Urinary bladder (tissue), 4 donors: ENCODE data around the gene TFF2. TPM values are rescaled to one million over a fixed set of nuclear protein-coding genes. Genes with fewer than 3 reads are reported as not detected.

Experiments used
- DNase-seq: peaks from one replicate; pipeline ENCODE4 v3.0.0-alpha.2; 2015; ENCODE audit errors: extremely low spot score
- H3K27ac ChIP-seq: one replicate; pipeline ENCODE4 v1.5.1; 2013; ENCODE audit warnings: low read depth, mild to moderate bottlenecking, moderate library complexity
- H3K36me3 ChIP-seq: one replicate; pipeline ENCODE4 v1.6.1; 2013; ENCODE audit warnings: mild to moderate bottlenecking, moderate library complexity; ENCODE audit not compliant: insufficient read depth
- H3K4me1 ChIP-seq: one replicate; pipeline ENCODE4 v1.6.1; 2013; ENCODE audit warnings: mild to moderate bottlenecking, moderate library complexity; ENCODE audit not compliant: insufficient read depth
- H3K4me3 ChIP-seq: one replicate; pipeline ENCODE4 v1.5.1; 2013; ENCODE audit warnings: low read depth, low read length
- WGBS: extraction: QIAGEN DNeasy Blood & Tissue Kit; methylation state at CpG from one replicate; pipeline ENCODE4 v1.1.7; 2013; 5-methylcytosine and 5-hydroxymethylcytosine counted together
- polyA plus RNA-seq: library from polyadenylated mRNA; stranded (reverse); fragments of 200-250 nt; gene quantifications from one replicate; pipeline ENCODE4 v1.2.3, GENCODE V29; 2013
- total RNA-seq: library from RNA; depleted of rRNA; stranded (reverse); fragments of >200 nt; gene quantifications from one replicate; pipeline ENCODE4 v1.2.3, GENCODE V29; 2014
- donor health status: healthy with polysubstance abuse.
- donor health status: healthy.

TFF2 gene
- total and polyA plus RNA-seq, 2 donors = not detected

GRCh38 chr21:42301371-42302075 is 49.3 kb downstream of the TFF2 start:
- Histone ChIP-seq H3K36me3 (no peaks in the 10 kb centered on the region), H3K27ac (no peak overlapping the region), H3K4me1 (no peaks in the 10 kb centered on the region), H3K4me3 (no peak overlapping the region)
- WGBS = 75% methylated on average over 20 of the region's 20 CpGs
- no peak for DNase-seq

- WGBS = 83% methylated on average over 9 of the region's 9 CpGs
- no peak overlapping the region for H3K27ac ChIP-seq
Measured at GRCh38 chr21:42300956-42301355, 49.8 kb downstream of the TFF2 start.

GRCh38 chr21:42300045-42300583 is 50.7 kb downstream of the TFF2 start:
- Histone ChIP-seq H3K4me3 (no peak overlapping the region), H3K4me1 (no peaks in the 10 kb centered on the region), H3K36me3 (no peaks in the 10 kb centered on the region), H3K27ac (no peak overlapping the region)
- no peak for DNase-seq
- 88% methylated on average over 7 of the region's 7 CpGs for WGBS

More at GRCh38 chr21:42300956-42301355, 49.8 kb downstream of the TFF2 start:
- Histone ChIP-seq H3K4me1 (no peaks in the 10 kb centered on the region), H3K36me3 (no peaks in the 10 kb centered on the region), H3K4me3 (no peak overlapping the region)
- no peak for DNase-seq

GRCh38 chr21:42299324-42300044 is 51.3 kb downstream of the TFF2 start:
- no peak overlapping the region for H3K27ac ChIP-seq

GRCh38 chr21:42298657-42299056 is 52.1 kb downstream of the TFF2 start:
- DNase-seq = no peak
- Histone ChIP-seq H3K4me3 (no peak overlapping the region), H3K36me3 (peaks cover 3% of the 10 kb centered on the region), H3K4me1 (no peaks in the 10 kb centered on the region), H3K27ac (no peak overlapping the region)
- 72% methylated on average over 5 of the region's 5 CpGs for WGBS

More at GRCh38 chr21:42299324-42300044, 51.3 kb downstream of the TFF2 start:
- Histone ChIP-seq H3K4me1 (no peaks in the 10 kb centered on the region), H3K36me3 (no peaks in the 10 kb centered on the region), H3K4me3 (no peak overlapping the region)
- 76% methylated on average over 20 of the region's 20 CpGs for WGBS
- DNase-seq = no peak

GRCh38 chr21:42298237-42298636 is 52.6 kb downstream of the TFF2 start:
- Histone ChIP-seq H3K36me3 (peaks cover 3% of the 10 kb centered on the region), H3K27ac (no peak overlapping the region), H3K4me3 (no peak overlapping the region), H3K4me1 (no peaks in the 10 kb centered on the region)
- WGBS = 62% methylated on average over 6 of the region's 6 CpGs
- DNase-seq = no peak

GRCh38 chr21:42297377-42297776 is 53.4 kb downstream of the TFF2 start:
- H3K27ac ChIP-seq = no peak overlapping the region
- WGBS = 72% methylated on average over 9 of the region's 9 CpGs
- H3K36me3 ChIP-seq = peaks cover 3% of the 10 kb centered on the region

GRCh38 chr21:42296501-42296900 is 54.3 kb downstream of the TFF2 start:
- Histone ChIP-seq H3K36me3 (peaks cover 3% of the 10 kb centered on the region), H3K4me1 (no peaks in the 10 kb centered on the region), H3K4me3 (no peak overlapping the region), H3K27ac (no peak overlapping the region)
- WGBS = 76% methylated on average over 7 of the region's 7 CpGs
- no peak for DNase-seq

More at GRCh38 chr21:42297377-42297776, 53.4 kb downstream of the TFF2 start:
- H3K4me3 ChIP-seq = no peak overlapping the region
- no peak for DNase-seq
- no peaks in the 10 kb centered on the region for H3K4me1 ChIP-seq

Other genes with a start within 250 kb of the TFF2 start
- 12.7 TPM for gene ABCG1, start 131.9 kb downstream of the TFF2 start, total RNA-seq
- gene ABCG1, start 131.9 kb downstream of the TFF2 start, polyA plus RNA-seq = 16.3 TPM
- 6.8 TPM for gene TFF3, start 35.6 kb downstream of the TFF2 start, total RNA-seq
- gene TFF3, start 35.6 kb downstream of the TFF2 start, polyA plus RNA-seq = 9.9 TPM
- gene TFF1, start 15.5 kb upstream of the TFF2 start, total RNA-seq = not detected
- gene TFF1, start 15.5 kb upstream of the TFF2 start, polyA plus RNA-seq = not detected
- gene TMPRSS3, start 45.1 kb upstream of the TFF2 start, total RNA-seq = not detected
- gene TMPRSS3, start 45.1 kb upstream of the TFF2 start, polyA plus RNA-seq = not detected
- gene UBASH3A, start 52.9 kb upstream of the TFF2 start, total RNA-seq = 0.32 TPM
- gene UBASH3A, start 52.9 kb upstream of the TFF2 start, polyA plus RNA-seq = 0.27 TPM
- 0.26 TPM for gene RSPH1, start 145.2 kb upstream of the TFF2 start, total RNA-seq
- gene RSPH1, start 145.2 kb upstream of the TFF2 start, polyA plus RNA-seq = 0.84 TPM
- gene SLC37A1, start 162.9 kb upstream of the TFF2 start, total RNA-seq = 7.9 TPM
- 5.7 TPM for gene SLC37A1, start 162.9 kb upstream of the TFF2 start, polyA plus RNA-seq